Prostate gland (tissue), 2 donors: ENCODE data around the gene ARHGAP18. TPM values are rescaled to one million over a fixed set of nuclear protein-coding genes. Genes with fewer than 3 reads are reported as not detected.

Source experiments
- DNase-seq: peaks from one replicate; pipeline ENCODE4 v3.0.0-alpha.2; 2019; ENCODE audit warnings: low spot score
- H3K27ac ChIP-seq, 2 donors: fragments of 200-600 bp; sonication (generic); 2 replicates each; pipeline ENCODE4 v1.5.1; 2017 to 2019
- H3K27me3 ChIP-seq: fragments of 200-600 bp; sonication (generic); replicated peaks from 2 replicates; pipeline ENCODE4 v1.5.1; 2019; ENCODE audit not compliant: insufficient read depth
- H3K36me3 ChIP-seq, 2 donors: fragments of 200-600 bp; sonication (generic); 1 replicate in 1 of 2; 2 replicates in 1 of 2; pipeline versions ENCODE4 v1.5.1 to v1.8.1; 2017 to 2019
- H3K4me1 ChIP-seq: fragments of 200-600 bp; sonication (generic); replicated peaks from 2 replicates; pipeline ENCODE4 v1.5.1; 2019
- H3K4me3 ChIP-seq, 2 donors: fragments of 200-600 bp; sonication (generic); 2 replicates each; pipeline ENCODE4 v1.5.1; 2017 to 2019
- H3K9me3 ChIP-seq: fragments of 200-600 bp; sonication (generic); 2 replicates; pipeline ENCODE4 v1.5.1; 2017
- POLR2A ChIP-seq: fragments of 450-650 bp; IDR thresholded peaks from one replicate; pipeline ENCODE4 v1.6.1; 2016; ENCODE audit warnings: antibody characterized with exemption, mild to moderate bottlenecking
- POLR2AphosphoS5 ChIP-seq: sonication (generic); formaldehyde crosslinking; IDR thresholded peaks from one replicate; pipeline ENCODE4 v1.6.1; 2017; ENCODE audit warnings: antibody characterized with exemption
- WGBS: methylation state at CpG from one replicate; pipeline ENCODE4 v1.1.5; 2018; 5-methylcytosine and 5-hydroxymethylcytosine counted together
- intact Hi-C: fragments of 100-400 bp; cut with DNase I; formaldehyde crosslinking; loops from one replicate; pipeline ENCODE4 v1.14.2; 2022
- total RNA-seq, 2 donors: library from RNA; depleted of rRNA; stranded (reverse); fragments of >200 nt; gene quantifications; one replicate each; pipeline ENCODE4 v1.1.0, GENCODE V29; 2016
- TF ChIP-seq, protein P1 (sequence below), 4 experiments: fragments of 200-600 bp in 2 of 4; fragments of 450-650 bp in 2 of 4; sonication (generic) in 2 of 4; IDR thresholded peaks; 1 replicate in 3 of 4; 2 replicates in 1 of 4; pipeline ENCODE4 v1.5.1; 2016 to 2019; ENCODE audit warnings: antibody characterized with exemption in 4 of 4, mild to moderate bottlenecking in 2 of 4, moderate library complexity in 2 of 4

The ARHGAP18 gene
- total RNA-seq, 2 donors from 2014 or later, result 15.0 to 29.1 TPM

GRCh38 chr6:129684323-129684884, 25.6 kb downstream of the ARHGAP18 start:
- 91% methylated on average over 6 of the region's 6 CpGs for WGBS
- Histone ChIP-seq H3K4me1 (no peaks in the 10 kb centered on the region), H3K9me3 (no peaks in the 10 kb centered on the region), H3K36me3 (no peaks in the 10 kb centered on the region), H3K27ac (peak overlapping the region in 1 of 2 donors; percentile 35), H3K4me3 (no peak overlapping the region), H3K27me3 (no peaks in the 10 kb centered on the region)
- intact Hi-C loops, result no loop called here
- DNase-seq, result no peak
- TF ChIP-seq, protein P1, sequence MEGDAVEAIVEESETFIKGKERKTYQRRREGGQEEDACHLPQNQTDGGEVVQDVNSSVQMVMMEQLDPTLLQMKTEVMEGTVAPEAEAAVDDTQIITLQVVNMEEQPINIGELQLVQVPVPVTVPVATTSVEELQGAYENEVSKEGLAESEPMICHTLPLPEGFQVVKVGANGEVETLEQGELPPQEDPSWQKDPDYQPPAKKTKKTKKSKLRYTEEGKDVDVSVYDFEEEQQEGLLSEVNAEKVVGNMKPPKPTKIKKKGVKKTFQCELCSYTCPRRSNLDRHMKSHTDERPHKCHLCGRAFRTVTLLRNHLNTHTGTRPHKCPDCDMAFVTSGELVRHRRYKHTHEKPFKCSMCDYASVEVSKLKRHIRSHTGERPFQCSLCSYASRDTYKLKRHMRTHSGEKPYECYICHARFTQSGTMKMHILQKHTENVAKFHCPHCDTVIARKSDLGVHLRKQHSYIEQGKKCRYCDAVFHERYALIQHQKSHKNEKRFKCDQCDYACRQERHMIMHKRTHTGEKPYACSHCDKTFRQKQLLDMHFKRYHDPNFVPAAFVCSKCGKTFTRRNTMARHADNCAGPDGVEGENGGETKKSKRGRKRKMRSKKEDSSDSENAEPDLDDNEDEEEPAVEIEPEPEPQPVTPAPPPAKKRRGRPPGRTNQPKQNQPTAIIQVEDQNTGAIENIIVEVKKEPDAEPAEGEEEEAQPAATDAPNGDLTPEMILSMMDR (IDR thresholded peaks at IDR 0.05), result no peak
- no peak for TF ChIP-seq POLR2AphosphoS5
- TF ChIP-seq POLR2A, result no peak

- WGBS, result 37% methylated on average over 9 of the region's 9 CpGs
- intact Hi-C loops, result no loop called here
- Histone ChIP-seq H3K36me3 (no peaks in the 10 kb centered on the region), H3K4me3 (no peak overlapping the region), H3K27ac (peak overlapping the region; percentile 35 to 55), H3K27me3 (no peaks in the 10 kb centered on the region), H3K4me1 (no peaks in the 10 kb centered on the region), H3K9me3 (no peaks in the 10 kb centered on the region)
- DNase-seq, result peak; percentile 49
- TF ChIP-seq POLR2AphosphoS5, result peak; percentile 67
- no peak for TF ChIP-seq POLR2A
- TF ChIP-seq, protein P1 (IDR thresholded peaks at IDR 0.05), result no peak
These were observed 26.2 kb downstream of the ARHGAP18 start for GRCh38 chr6:129683601-129684322.

GRCh38 chr6:129681913-129682205, 28.1 kb downstream of the ARHGAP18 start:
- TF ChIP-seq POLR2AphosphoS5, result no peak
- TF ChIP-seq, protein P1 (IDR thresholded peaks at IDR 0.05), result no peak
- TF ChIP-seq POLR2A, result no peak
- Histone ChIP-seq H3K4me1 (no peaks in the 10 kb centered on the region), H3K27ac (peak overlapping the region in 1 of 2 donors; percentile 5), H3K4me3 (no peak overlapping the region), H3K27me3 (no peaks in the 10 kb centered on the region), H3K9me3 (no peaks in the 10 kb centered on the region), H3K36me3 (no peaks in the 10 kb centered on the region)
- WGBS, result 73% methylated on average over 2 of the region's 2 CpGs
- no peak for DNase-seq
- intact Hi-C loops, result no loop called here

DNA sequence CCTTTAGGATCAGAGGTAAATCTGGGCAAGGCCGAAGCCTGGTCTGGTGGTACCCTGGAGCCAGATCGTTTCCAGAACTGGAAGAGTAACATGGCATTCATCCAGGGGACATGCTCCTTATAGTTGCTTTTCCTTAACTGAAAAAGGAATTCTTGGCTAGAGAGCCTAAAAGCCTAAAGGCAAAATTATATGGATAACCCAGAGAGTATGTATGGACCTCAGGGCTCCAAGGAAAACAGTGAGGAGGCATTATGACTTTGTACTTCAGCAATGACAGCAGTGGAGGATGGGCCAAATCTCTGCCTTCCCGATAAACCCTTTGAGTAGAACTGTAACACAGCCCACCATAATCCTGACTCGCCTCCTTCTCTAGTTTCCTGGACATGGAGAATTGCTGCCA, 29.3 kb downstream of the ARHGAP18 start:
- Histone ChIP-seq H3K27ac (no peak overlapping the region), H3K9me3 (no peaks in the 10 kb centered on the region), H3K4me3 (no peak overlapping the region), H3K36me3 (no peaks in the 10 kb centered on the region), H3K4me1 (no peaks in the 10 kb centered on the region), H3K27me3 (no peaks in the 10 kb centered on the region)
- TF ChIP-seq, protein P1 (IDR thresholded peaks at IDR 0.05), result no peak
- intact Hi-C loops, result no loop called here
- DNase-seq, result no peak
- 79% methylated on average over 4 of the region's 4 CpGs for WGBS

- no peak for DNase-seq
- Histone ChIP-seq H3K27me3 (no peaks in the 10 kb centered on the region), H3K4me1 (no peaks in the 10 kb centered on the region), H3K4me3 (no peak overlapping the region), H3K36me3 (no peaks in the 10 kb centered on the region), H3K9me3 (no peaks in the 10 kb centered on the region), H3K27ac (peak overlapping the region; percentile 5 to 43)
- intact Hi-C loops, result no loop called here
- TF ChIP-seq, protein P1 (IDR thresholded peaks at IDR 0.05), result no peak
- no peak for TF ChIP-seq POLR2AphosphoS5
- 80% methylated on average over 3 of the region's 3 CpGs for WGBS
These were observed 30.2 kb downstream of the ARHGAP18 start for GRCh38 chr6:129679758-129680157.
